ENCODE data around the gene GNG8.
"Not testable (repeated sequence)": the region's sequence is repeated elsewhere in the genome, so short reads cannot be mapped to it uniquely, and the experiment has no call there.

GNG8 gene

GRCh38 chr19:46644720-46645119 lies 8.7 kb upstream of the GNG8 start:
- DNase-seq, result no peak

GRCh38 chr19:46640656-46641055 lies 4.7 kb upstream of the GNG8 start:
- DNase-seq, result no peak

GRCh38 chr19:46639358-46640182 lies 3.6 kb upstream of the GNG8 start:
- DNase-seq, result no peak

- DNase-seq, result peak in 1 of 2 donors; percentile 23
Observed at GRCh38 chr19:46637224-46637623, 1.2 kb upstream of the GNG8 start.

- DNase-seq, result no peak
Observed at GRCh38 chr19:46634656-46635218, 1.3 kb downstream of the GNG8 start.

- DNase-seq, result peak; percentile 61 to 85
Observed at GRCh38 chr19:46634045-46634655, 1.9 kb downstream of the GNG8 start.

- DNase-seq, result no peak
Observed at GRCh38 chr19:46633130-46633529, 2.9 kb downstream of the GNG8 start.

- no peak for DNase-seq
Observed at GRCh38 chr19:46631481-46631880, 4.5 kb downstream of the GNG8 start.

GRCh38 chr19:46630586-46631205 lies 5.3 kb downstream of the GNG8 start:
- DNase-seq, result no peak

GRCh38 chr19:46629546-46630025 lies 6.4 kb downstream of the GNG8 start:
- no peak for DNase-seq

- not testable (repeated sequence) for DNase-seq
Observed at GRCh38 chr19:46628970-46629369, 7.0 kb downstream of the GNG8 start.

GRCh38 chr19:46626446-46626845 lies 9.6 kb downstream of the GNG8 start:
- no peak for DNase-seq

- no peak for DNase-seq
Observed at GRCh38 chr19:46625731-46626130, 10.3 kb downstream of the GNG8 start.

- DNase-seq, result no peak
Observed at GRCh38 chr19:46624958-46625661, 10.9 kb downstream of the GNG8 start, which contains the start of gene PTGIR. Gene PTGIR, minus strand, starts transcription at chr19:46625089. Its CDS starts 864 bp downstream, at chr19:46624225.

- DNase-seq, result no peak
Observed at GRCh38 chr19:46623915-46624502, 12.0 kb downstream of the GNG8 start.

GRCh38 chr19:46622118-46622446 lies 13.9 kb downstream of the GNG8 start:
- no peak for DNase-seq

GRCh38 chr19:46621191-46622117 lies 14.5 kb downstream of the GNG8 start:
- no peak for DNase-seq

GRCh38 chr19:46620716-46621115 lies 15.3 kb downstream of the GNG8 start:
- DNase-seq, result no peak

GRCh38 chr19:46620267-46620666 lies 15.7 kb downstream of the GNG8 start:
- no peak for DNase-seq

- no peak for DNase-seq
Observed at GRCh38 chr19:46618670-46619231, 17.3 kb downstream of the GNG8 start.

GRCh38 chr19:46617601-46618000 lies 18.4 kb downstream of the GNG8 start:
- DNase-seq, result no peak

All from hippocampal formation (tissue), 2 donors.